ENCODE measurements around the gene PPP2R5E.

DNA sequence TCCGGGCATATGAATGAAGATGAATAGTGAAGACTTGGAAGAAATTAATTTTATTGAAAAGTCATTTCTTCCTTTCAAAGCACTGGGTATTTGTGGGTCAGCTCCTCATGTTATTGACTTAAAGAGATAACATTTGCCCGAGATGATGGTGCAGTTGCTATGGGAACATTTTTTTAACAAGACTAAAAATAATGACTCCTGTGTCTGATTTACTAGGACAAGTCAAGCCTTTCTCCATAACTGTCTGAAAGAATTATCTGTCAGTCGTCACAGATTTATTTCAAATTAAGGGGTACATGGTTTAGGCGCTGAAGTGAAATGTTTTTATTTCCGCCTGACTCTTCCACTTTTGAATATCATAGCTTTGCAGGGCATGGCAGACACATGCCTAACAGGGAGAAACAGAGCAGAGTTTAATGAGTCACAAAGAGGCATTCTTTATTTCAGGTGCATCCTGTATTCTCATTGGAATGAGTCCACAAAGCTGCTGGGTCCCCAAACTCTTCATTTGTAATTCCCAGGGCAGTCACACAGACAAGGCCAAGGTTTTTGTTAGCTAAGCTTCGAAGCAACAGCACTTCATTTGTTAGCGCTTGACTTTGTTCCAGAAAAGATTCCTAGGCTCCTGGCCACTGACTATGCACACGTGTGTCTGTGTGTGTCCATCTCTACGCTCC lies 220.1 kb downstream of the PPP2R5E start:
- TF ChIP-seq, protein P1, sequence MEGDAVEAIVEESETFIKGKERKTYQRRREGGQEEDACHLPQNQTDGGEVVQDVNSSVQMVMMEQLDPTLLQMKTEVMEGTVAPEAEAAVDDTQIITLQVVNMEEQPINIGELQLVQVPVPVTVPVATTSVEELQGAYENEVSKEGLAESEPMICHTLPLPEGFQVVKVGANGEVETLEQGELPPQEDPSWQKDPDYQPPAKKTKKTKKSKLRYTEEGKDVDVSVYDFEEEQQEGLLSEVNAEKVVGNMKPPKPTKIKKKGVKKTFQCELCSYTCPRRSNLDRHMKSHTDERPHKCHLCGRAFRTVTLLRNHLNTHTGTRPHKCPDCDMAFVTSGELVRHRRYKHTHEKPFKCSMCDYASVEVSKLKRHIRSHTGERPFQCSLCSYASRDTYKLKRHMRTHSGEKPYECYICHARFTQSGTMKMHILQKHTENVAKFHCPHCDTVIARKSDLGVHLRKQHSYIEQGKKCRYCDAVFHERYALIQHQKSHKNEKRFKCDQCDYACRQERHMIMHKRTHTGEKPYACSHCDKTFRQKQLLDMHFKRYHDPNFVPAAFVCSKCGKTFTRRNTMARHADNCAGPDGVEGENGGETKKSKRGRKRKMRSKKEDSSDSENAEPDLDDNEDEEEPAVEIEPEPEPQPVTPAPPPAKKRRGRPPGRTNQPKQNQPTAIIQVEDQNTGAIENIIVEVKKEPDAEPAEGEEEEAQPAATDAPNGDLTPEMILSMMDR (IDR thresholded peaks at IDR 0.05) = no peak
- TF ChIP-seq, protein P2, sequence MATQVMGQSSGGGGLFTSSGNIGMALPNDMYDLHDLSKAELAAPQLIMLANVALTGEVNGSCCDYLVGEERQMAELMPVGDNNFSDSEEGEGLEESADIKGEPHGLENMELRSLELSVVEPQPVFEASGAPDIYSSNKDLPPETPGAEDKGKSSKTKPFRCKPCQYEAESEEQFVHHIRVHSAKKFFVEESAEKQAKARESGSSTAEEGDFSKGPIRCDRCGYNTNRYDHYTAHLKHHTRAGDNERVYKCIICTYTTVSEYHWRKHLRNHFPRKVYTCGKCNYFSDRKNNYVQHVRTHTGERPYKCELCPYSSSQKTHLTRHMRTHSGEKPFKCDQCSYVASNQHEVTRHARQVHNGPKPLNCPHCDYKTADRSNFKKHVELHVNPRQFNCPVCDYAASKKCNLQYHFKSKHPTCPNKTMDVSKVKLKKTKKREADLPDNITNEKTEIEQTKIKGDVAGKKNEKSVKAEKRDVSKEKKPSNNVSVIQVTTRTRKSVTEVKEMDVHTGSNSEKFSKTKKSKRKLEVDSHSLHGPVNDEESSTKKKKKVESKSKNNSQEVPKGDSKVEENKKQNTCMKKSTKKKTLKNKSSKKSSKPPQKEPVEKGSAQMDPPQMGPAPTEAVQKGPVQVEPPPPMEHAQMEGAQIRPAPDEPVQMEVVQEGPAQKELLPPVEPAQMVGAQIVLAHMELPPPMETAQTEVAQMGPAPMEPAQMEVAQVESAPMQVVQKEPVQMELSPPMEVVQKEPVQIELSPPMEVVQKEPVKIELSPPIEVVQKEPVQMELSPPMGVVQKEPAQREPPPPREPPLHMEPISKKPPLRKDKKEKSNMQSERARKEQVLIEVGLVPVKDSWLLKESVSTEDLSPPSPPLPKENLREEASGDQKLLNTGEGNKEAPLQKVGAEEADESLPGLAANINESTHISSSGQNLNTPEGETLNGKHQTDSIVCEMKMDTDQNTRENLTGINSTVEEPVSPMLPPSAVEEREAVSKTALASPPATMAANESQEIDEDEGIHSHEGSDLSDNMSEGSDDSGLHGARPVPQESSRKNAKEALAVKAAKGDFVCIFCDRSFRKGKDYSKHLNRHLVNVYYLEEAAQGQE (IDR thresholded peaks at IDR 0.05; ENCODE audit: insufficient read depth in 1 of 2, low read depth in 2 of 2, low read length in 1 of 2) = no peak
- no peak for TF ChIP-seq POLR2AphosphoS5 (IDR thresholded peaks at IDR 0.05; ENCODE audit: low read depth, low read length)
- TF ChIP-seq SIN3A (IDR thresholded peaks at IDR 0.05; ENCODE audit: borderline replicate concordance, insufficient read depth, low read depth, low read length) = no peak
- no peak for TF ChIP-seq TCF7L2 (IDR thresholded peaks at IDR 0.05; ENCODE audit: low read depth, low read length)
